Measurements from ENCODE around the gene ATXN2L.

DNA sequence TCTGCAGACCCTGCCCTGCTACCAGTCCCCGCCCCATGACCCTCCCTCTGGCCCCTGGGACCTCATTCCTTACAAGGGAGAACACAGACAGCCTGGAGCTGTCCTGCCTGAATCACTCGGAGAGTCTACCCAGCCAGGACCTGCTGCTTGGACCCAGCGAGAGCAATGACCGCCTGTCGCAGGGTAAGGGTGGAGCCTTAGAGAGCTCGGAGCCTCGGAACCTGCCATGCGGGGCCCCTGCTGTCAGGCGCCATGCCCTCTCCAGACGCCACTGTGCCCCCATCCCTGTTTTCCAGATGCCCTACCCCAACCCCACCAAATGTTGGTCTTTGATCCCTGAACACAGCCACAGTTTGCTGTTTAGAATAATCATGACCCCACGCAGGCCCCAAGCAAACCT lies 46.4 kb downstream of the ATXN2L start:
- TF ChIP-seq, protein P1, sequence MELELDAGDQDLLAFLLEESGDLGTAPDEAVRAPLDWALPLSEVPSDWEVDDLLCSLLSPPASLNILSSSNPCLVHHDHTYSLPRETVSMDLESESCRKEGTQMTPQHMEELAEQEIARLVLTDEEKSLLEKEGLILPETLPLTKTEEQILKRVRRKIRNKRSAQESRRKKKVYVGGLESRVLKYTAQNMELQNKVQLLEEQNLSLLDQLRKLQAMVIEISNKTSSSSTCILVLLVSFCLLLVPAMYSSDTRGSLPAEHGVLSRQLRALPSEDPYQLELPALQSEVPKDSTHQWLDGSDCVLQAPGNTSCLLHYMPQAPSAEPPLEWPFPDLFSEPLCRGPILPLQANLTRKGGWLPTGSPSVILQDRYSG (CRISPR knock-in tag; IDR thresholded peaks at IDR 0.05): no peak
- TF ChIP-seq, protein P2, sequence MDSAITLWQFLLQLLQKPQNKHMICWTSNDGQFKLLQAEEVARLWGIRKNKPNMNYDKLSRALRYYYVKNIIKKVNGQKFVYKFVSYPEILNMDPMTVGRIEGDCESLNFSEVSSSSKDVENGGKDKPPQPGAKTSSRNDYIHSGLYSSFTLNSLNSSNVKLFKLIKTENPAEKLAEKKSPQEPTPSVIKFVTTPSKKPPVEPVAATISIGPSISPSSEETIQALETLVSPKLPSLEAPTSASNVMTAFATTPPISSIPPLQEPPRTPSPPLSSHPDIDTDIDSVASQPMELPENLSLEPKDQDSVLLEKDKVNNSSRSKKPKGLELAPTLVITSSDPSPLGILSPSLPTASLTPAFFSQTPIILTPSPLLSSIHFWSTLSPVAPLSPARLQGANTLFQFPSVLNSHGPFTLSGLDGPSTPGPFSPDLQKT (CRISPR knock-in tag; IDR thresholded peaks at IDR 0.05; ENCODE audit: borderline replicate concordance): no peak
- TF ChIP-seq, protein P3, sequence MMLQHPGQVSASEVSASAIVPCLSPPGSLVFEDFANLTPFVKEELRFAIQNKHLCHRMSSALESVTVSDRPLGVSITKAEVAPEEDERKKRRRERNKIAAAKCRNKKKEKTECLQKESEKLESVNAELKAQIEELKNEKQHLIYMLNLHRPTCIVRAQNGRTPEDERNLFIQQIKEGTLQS (CRISPR knock-in tag; IDR thresholded peaks at IDR 0.05): no peak
- TF ChIP-seq SIN3A (IDR thresholded peaks at IDR 0.05; ENCODE audit: borderline replicate concordance, low read depth, low read length) (no peak), GABPA (IDR thresholded peaks at IDR 0.05; ENCODE audit: low read depth, low read length) (no peak), GABPA (CRISPR knock-in tag; IDR thresholded peaks at IDR 0.05; ENCODE audit: low read depth) (no peak), JUNB (CRISPR knock-in tag; IDR thresholded peaks at IDR 0.05; ENCODE audit: borderline replicate concordance) (no peak), NBN (conservative IDR thresholded peaks at IDR 0.05) (no peak), ZIK1 (CRISPR knock-in tag; IDR thresholded peaks at IDR 0.05; ENCODE audit: borderline replicate concordance, low read depth) (no peak), KDM1A (CRISPR knock-in tag; IDR thresholded peaks at IDR 0.05) (no peak)
- TF ChIP-seq, protein P4, sequence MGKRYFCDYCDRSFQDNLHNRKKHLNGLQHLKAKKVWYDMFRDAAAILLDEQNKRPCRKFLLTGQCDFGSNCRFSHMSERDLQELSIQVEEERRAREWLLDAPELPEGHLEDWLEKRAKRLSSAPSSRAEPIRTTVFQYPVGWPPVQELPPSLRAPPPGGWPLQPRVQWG (CRISPR knock-in tag; IDR thresholded peaks at IDR 0.05; ENCODE audit: borderline replicate concordance, low read depth): no peak
- TF ChIP-seq, protein P5, sequence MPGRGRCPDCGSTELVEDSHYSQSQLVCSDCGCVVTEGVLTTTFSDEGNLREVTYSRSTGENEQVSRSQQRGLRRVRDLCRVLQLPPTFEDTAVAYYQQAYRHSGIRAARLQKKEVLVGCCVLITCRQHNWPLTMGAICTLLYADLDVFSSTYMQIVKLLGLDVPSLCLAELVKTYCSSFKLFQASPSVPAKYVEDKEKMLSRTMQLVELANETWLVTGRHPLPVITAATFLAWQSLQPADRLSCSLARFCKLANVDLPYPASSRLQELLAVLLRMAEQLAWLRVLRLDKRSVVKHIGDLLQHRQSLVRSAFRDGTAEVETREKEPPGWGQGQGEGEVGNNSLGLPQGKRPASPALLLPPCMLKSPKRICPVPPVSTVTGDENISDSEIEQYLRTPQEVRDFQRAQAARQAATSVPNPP (CRISPR knock-in tag; IDR thresholded peaks at IDR 0.05): no peak
